ENCODE results near the gene HSD17B12.

HSD17B12 gene

GRCh38 chr11:43718373-43718772 lies 37.8 kb downstream of the HSD17B12 start:
- Histone ChIP-seq H3K9ac (ENCODE audit: low read length) (no peak overlapping the region), H3K27me3 (ENCODE audit: control insufficient read depth, insufficient read depth, low read length) (no peaks in the 10 kb centered on the region), H3K27ac (ENCODE audit: low read length) (no peak overlapping the region), H3K36me3 (ENCODE audit: control insufficient read depth, low read depth, low read length) (no peaks in the 10 kb centered on the region), H3K4me1 (ENCODE audit: control insufficient read depth, low read depth, low read length) (no peaks in the 10 kb centered on the region), H3K9me3 (ENCODE audit: control insufficient read depth, low read depth, low read length) (no peaks in the 10 kb centered on the region), H3K4me3 (ENCODE audit: low read length) (no peak overlapping the region)

DNA sequence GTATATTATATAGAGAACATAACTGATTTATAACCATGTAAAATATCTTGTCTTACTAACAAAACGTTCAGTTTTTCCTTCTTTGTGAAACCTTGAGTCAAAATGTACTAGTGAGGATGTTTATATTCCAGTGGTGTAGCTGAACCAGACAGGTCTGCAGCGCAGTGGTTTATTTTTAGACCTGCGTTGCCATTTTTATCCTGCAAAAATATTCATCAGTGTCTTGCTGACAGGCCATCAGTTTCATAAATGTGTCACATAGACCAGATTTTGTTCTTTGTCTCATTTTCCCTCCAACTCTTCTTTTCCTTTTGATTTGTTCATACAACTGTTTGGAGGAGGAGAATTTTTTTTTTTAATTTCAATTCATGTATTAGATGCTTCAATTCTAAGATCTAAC lies 43.1 kb downstream of the HSD17B12 start:
- no peaks in the 10 kb centered on the region for H3K27me3 ChIP-seq (ENCODE audit: control insufficient read depth, insufficient read depth, low read length)
- H3K4me1 ChIP-seq (ENCODE audit: control insufficient read depth, low read depth, low read length), result no peaks in the 10 kb centered on the region
- no peak overlapping the region for H3K4me3 ChIP-seq (ENCODE audit: low read length)
- no peak overlapping the region for H3K27ac ChIP-seq (ENCODE audit: low read length)
- H3K9me3 ChIP-seq (ENCODE audit: control insufficient read depth, low read depth, low read length), result no peaks in the 10 kb centered on the region
- H3K9ac ChIP-seq (ENCODE audit: low read length), result no peak overlapping the region
- no peaks in the 10 kb centered on the region for H3K36me3 ChIP-seq (ENCODE audit: control insufficient read depth, low read depth, low read length)

DNA sequence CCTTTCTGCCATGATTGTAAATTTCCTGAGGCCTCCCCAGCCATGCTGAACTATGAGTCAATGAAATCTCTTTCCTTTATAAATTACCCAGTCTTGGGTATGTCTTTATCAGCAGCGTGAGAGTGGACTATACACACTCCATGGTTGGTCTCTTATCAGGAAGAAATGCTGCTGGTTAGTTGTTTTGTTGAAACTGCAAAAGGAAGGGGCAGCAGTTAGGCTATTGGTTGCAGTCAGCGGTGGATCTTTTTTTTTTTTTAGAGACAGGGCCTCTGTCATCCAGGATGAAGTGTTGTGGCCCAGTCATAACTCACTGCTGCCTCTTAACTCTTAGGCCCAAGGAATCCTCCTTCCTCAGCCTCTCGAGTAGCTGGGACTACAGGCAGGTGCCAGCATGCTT lies 51.7 kb downstream of the HSD17B12 start:
- H3K9me3 ChIP-seq (ENCODE audit: control insufficient read depth, low read depth, low read length), result no peaks in the 10 kb centered on the region
- H3K27ac ChIP-seq (ENCODE audit: low read length), result no peak overlapping the region
- no peak overlapping the region for H3K9ac ChIP-seq (ENCODE audit: low read length)
- H3K4me1 ChIP-seq (ENCODE audit: control insufficient read depth, low read depth, low read length), result peaks cover 12% of the 10 kb centered on the region
- H3K4me3 ChIP-seq (ENCODE audit: low read length), result no peak overlapping the region
- no peaks in the 10 kb centered on the region for H3K27me3 ChIP-seq (ENCODE audit: control insufficient read depth, insufficient read depth, low read length)
- no peaks in the 10 kb centered on the region for H3K36me3 ChIP-seq (ENCODE audit: control insufficient read depth, low read depth, low read length)

- Histone ChIP-seq H3K9ac (ENCODE audit: low read length) (no peak overlapping the region), H3K27ac (ENCODE audit: low read length) (no peak overlapping the region), H3K36me3 (ENCODE audit: control insufficient read depth, low read depth, low read length) (no peaks in the 10 kb centered on the region), H3K4me3 (ENCODE audit: low read length) (no peak overlapping the region), H3K27me3 (ENCODE audit: control insufficient read depth, insufficient read depth, low read length) (no peaks in the 10 kb centered on the region), H3K9me3 (ENCODE audit: control insufficient read depth, low read depth, low read length) (no peaks in the 10 kb centered on the region), H3K4me1 (ENCODE audit: control insufficient read depth, low read depth, low read length) (peaks cover 24% of the 10 kb centered on the region)
Observed at GRCh38 chr11:43734256-43734655, 53.7 kb downstream of the HSD17B12 start.

- H3K27ac ChIP-seq (ENCODE audit: low read length), result no peak overlapping the region
- no peaks in the 10 kb centered on the region for H3K27me3 ChIP-seq (ENCODE audit: control insufficient read depth, insufficient read depth, low read length)
- no peaks in the 10 kb centered on the region for H3K36me3 ChIP-seq (ENCODE audit: control insufficient read depth, low read depth, low read length)
Observed at GRCh38 chr11:43735115-43735514, 54.6 kb downstream of the HSD17B12 start.

GRCh38 chr11:43735961-43736360 lies 55.4 kb downstream of the HSD17B12 start:
- no peak overlapping the region for H3K9ac ChIP-seq (ENCODE audit: low read length)
- no peaks in the 10 kb centered on the region for H3K36me3 ChIP-seq (ENCODE audit: control insufficient read depth, low read depth, low read length)
- H3K27me3 ChIP-seq (ENCODE audit: control insufficient read depth, insufficient read depth, low read length), result no peaks in the 10 kb centered on the region
- no peak overlapping the region for H3K4me3 ChIP-seq (ENCODE audit: low read length)
- H3K27ac ChIP-seq (ENCODE audit: low read length), result no peak overlapping the region
- H3K9me3 ChIP-seq (ENCODE audit: control insufficient read depth, low read depth, low read length), result no peaks in the 10 kb centered on the region
- peaks cover 31% of the 10 kb centered on the region for H3K4me1 ChIP-seq (ENCODE audit: control insufficient read depth, low read depth, low read length)

More at GRCh38 chr11:43735115-43735514, 54.6 kb downstream of the HSD17B12 start:
- Histone ChIP-seq H3K9me3 (ENCODE audit: control insufficient read depth, low read depth, low read length) (no peaks in the 10 kb centered on the region), H3K9ac (ENCODE audit: low read length) (no peak overlapping the region), H3K4me3 (ENCODE audit: low read length) (no peak overlapping the region), H3K4me1 (ENCODE audit: control insufficient read depth, low read depth, low read length) (peaks cover 27% of the 10 kb centered on the region)

- Histone ChIP-seq H3K9ac (ENCODE audit: low read length) (no peak overlapping the region), H3K9me3 (ENCODE audit: control insufficient read depth, low read depth, low read length) (no peaks in the 10 kb centered on the region), H3K27ac (ENCODE audit: low read length) (no peak overlapping the region), H3K4me3 (ENCODE audit: low read length) (no peak overlapping the region), H3K4me1 (ENCODE audit: control insufficient read depth, low read depth, low read length) (peaks cover 31% of the 10 kb centered on the region), H3K36me3 (ENCODE audit: control insufficient read depth, low read depth, low read length) (no peaks in the 10 kb centered on the region), H3K27me3 (ENCODE audit: control insufficient read depth, insufficient read depth, low read length) (no peaks in the 10 kb centered on the region)
Observed at GRCh38 chr11:43736502-43737200, 56.1 kb downstream of the HSD17B12 start.

DNA sequence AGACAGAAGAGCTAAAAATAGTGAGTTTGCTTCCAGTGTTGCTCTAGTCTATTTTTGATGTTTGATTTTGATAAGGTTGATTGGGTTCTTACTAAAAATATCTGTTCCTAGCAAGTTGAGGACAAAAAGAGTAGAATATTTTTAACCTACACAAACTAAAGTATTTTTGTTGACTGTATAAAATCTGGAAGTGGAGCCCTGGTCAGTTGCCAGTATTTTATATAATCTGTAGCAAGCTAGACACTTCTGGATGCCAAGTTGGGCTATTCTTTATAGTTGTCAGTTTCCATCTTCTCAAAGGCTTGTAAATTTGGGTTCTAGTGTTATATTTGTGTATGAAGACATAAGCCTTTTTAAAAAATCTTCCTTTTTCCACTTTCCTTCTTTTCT lies 56.7 kb downstream of the HSD17B12 start:
- H3K9me3 ChIP-seq (ENCODE audit: control insufficient read depth, low read depth, low read length), result no peaks in the 10 kb centered on the region
- peaks cover 31% of the 10 kb centered on the region for H3K4me1 ChIP-seq (ENCODE audit: control insufficient read depth, low read depth, low read length)
- no peaks in the 10 kb centered on the region for H3K27me3 ChIP-seq (ENCODE audit: control insufficient read depth, insufficient read depth, low read length)
- H3K4me3 ChIP-seq (ENCODE audit: low read length), result no peak overlapping the region
- H3K36me3 ChIP-seq (ENCODE audit: control insufficient read depth, low read depth, low read length), result no peaks in the 10 kb centered on the region
- H3K27ac ChIP-seq (ENCODE audit: low read length), result no peak overlapping the region
- no peak overlapping the region for H3K9ac ChIP-seq (ENCODE audit: low read length)

- Histone ChIP-seq H3K9ac (ENCODE audit: low read length) (no peak overlapping the region), H3K4me1 (ENCODE audit: control insufficient read depth, low read depth, low read length) (peaks cover 31% of the 10 kb centered on the region), H3K9me3 (ENCODE audit: control insufficient read depth, low read depth, low read length) (no peaks in the 10 kb centered on the region), H3K36me3 (ENCODE audit: control insufficient read depth, low read depth, low read length) (no peaks in the 10 kb centered on the region), H3K4me3 (ENCODE audit: low read length) (no peak overlapping the region), H3K27me3 (ENCODE audit: control insufficient read depth, insufficient read depth, low read length) (no peaks in the 10 kb centered on the region), H3K27ac (ENCODE audit: low read length) (no peak overlapping the region)
Observed at GRCh38 chr11:43738600-43739409, 58.3 kb downstream of the HSD17B12 start.

GRCh38 chr11:43746670-43747069 lies 66.1 kb downstream of the HSD17B12 start:
- Histone ChIP-seq H3K4me3 (ENCODE audit: low read length) (no peak overlapping the region), H3K9ac (ENCODE audit: low read length) (no peak overlapping the region), H3K27ac (ENCODE audit: low read length) (no peak overlapping the region), H3K4me1 (ENCODE audit: control insufficient read depth, low read depth, low read length) (no peaks in the 10 kb centered on the region), H3K9me3 (ENCODE audit: control insufficient read depth, low read depth, low read length) (no peaks in the 10 kb centered on the region), H3K36me3 (ENCODE audit: control insufficient read depth, low read depth, low read length) (peaks cover 3% of the 10 kb centered on the region), H3K27me3 (ENCODE audit: control insufficient read depth, insufficient read depth, low read length) (no peaks in the 10 kb centered on the region)

DNA sequence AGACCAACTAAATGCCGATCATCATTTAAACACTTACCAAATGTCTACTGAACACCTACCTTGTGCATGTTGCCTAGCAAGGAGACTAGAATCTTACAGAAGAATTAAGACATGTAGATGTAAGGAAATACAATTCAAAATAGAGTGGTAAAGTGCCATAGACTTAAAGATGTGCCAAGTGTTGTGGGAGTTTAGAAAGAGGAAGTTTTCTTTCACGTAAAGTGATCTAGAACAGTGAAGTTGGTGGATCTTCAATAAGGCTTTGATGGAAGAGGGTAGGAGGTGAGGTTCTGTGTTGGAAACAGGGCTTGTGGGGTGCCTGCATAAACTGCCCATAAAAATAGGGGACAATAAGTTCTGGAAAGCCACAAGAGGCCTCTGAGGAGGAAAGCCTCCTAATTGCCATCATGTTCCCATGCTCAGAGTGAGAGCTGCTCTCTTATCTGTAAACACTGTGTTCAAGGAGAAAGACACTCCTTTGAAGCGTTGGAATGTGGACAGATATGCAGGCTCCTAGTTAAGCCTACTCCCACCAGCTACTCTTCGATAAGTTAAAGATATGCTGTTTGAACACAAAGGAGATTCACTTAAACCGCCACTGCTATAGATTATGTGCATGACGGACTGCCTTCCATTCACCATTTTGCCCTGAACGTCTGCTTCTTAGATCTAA lies 66.7 kb downstream of the HSD17B12 start:
- Histone ChIP-seq H3K9ac (ENCODE audit: low read length) (no peak overlapping the region), H3K36me3 (ENCODE audit: control insufficient read depth, low read depth, low read length) (peaks cover 3% of the 10 kb centered on the region), H3K4me3 (ENCODE audit: low read length) (no peak overlapping the region), H3K9me3 (ENCODE audit: control insufficient read depth, low read depth, low read length) (no peaks in the 10 kb centered on the region), H3K27ac (ENCODE audit: low read length) (no peak overlapping the region), H3K27me3 (ENCODE audit: control insufficient read depth, insufficient read depth, low read length) (no peaks in the 10 kb centered on the region), H3K4me1 (ENCODE audit: control insufficient read depth, low read depth, low read length) (no peaks in the 10 kb centered on the region)
